ENCODE measurements around the gene SCGB1A1. TPM values are rescaled to one million over a fixed set of nuclear protein-coding genes. Genes with fewer than 3 reads are reported as not detected.

Gene SCGB1A1
- total and polyA plus RNA-seq, 7 donors: 0.35 TPM; not detected in 6

DNA sequence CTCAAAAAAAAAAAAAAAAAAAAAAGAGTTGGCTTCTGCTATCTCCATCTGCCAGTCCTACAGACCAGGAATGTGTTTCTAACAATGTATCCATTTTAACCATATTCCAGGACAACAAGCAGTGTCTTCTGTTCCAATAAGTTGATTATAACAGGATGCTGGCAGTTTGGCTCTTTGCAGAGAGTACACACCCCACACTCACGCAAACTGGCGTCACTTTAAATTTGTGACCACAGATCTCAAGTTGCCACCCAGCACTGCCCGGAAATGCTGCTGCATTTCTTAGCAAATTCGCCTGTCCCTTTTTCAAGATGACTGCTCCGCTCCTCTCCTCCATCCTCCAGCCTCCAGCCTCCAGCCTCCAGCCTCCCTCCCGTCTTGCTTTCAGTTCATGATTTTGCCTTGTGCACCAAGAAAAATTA, 44.3 kb downstream of the SCGB1A1 start:
- intact Hi-C loops (cut with DNase I): no loop called here
- ATAC-seq: no peak
- TF ChIP-seq, protein P1, sequence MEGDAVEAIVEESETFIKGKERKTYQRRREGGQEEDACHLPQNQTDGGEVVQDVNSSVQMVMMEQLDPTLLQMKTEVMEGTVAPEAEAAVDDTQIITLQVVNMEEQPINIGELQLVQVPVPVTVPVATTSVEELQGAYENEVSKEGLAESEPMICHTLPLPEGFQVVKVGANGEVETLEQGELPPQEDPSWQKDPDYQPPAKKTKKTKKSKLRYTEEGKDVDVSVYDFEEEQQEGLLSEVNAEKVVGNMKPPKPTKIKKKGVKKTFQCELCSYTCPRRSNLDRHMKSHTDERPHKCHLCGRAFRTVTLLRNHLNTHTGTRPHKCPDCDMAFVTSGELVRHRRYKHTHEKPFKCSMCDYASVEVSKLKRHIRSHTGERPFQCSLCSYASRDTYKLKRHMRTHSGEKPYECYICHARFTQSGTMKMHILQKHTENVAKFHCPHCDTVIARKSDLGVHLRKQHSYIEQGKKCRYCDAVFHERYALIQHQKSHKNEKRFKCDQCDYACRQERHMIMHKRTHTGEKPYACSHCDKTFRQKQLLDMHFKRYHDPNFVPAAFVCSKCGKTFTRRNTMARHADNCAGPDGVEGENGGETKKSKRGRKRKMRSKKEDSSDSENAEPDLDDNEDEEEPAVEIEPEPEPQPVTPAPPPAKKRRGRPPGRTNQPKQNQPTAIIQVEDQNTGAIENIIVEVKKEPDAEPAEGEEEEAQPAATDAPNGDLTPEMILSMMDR (IDR thresholded peaks at IDR 0.05): no peak
- no peak for DNase-seq
- Histone ChIP-seq H3K27ac (no peak overlapping the region), H3K27me3 (ENCODE audit: insufficient read depth in 3 of 3, low read length in 2 of 3) (no peaks in the 10 kb centered on the region), H3K4me1 (no peaks in the 10 kb centered on the region), H3K4me3 (no peak overlapping the region), H3K9me3 (no peaks in the 10 kb centered on the region), H3K36me3 (ENCODE audit: insufficient read depth in 1 of 2, low read depth in 1 of 2) (no peaks in the 10 kb centered on the region)
- WGBS, 3 donors: 59 to 76% (median 65%) methylated on average over 6 of the region's 6 CpGs

DNA sequence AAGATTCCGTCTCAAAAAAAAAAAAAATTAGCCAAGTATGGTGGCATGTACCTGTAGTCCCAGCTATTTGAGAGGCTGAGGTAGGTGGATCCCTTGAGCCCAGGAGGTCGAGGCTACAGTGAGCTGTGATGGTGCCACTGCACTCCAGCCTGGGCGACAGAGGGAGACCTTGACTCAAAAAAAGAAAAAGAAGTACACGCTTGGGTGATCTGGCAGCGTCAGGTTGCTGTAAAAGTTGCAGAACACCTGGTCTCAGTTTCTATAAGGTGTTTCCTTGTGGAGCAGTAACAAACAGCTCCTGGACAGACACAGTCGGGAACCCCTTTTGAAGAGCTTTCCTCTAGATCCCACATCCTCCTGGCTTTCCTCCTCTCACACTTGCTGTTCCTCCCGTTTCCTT, 45.8 kb downstream of the SCGB1A1 start:
- no peaks in the 10 kb centered on the region for H3K9me3 ChIP-seq
- H3K4me3 ChIP-seq: no peak overlapping the region
- no peak for DNase-seq
- intact Hi-C loops (cut with DNase I): no loop called here
- H3K27ac ChIP-seq: no peak overlapping the region
- H3K27me3 ChIP-seq (ENCODE audit: insufficient read depth in 3 of 3, low read length in 2 of 3): no peaks in the 10 kb centered on the region
- ATAC-seq: no peak
- TF ChIP-seq, protein P1 (IDR thresholded peaks at IDR 0.05): no peak
- H3K36me3 ChIP-seq (ENCODE audit: insufficient read depth in 1 of 2, low read depth in 1 of 2): no peaks in the 10 kb centered on the region
- 76 to 84% (median 84%) methylated on average over 7 of the region's 7 CpGs for WGBS, 3 donors
- no peaks in the 10 kb centered on the region for H3K4me1 ChIP-seq

DNA sequence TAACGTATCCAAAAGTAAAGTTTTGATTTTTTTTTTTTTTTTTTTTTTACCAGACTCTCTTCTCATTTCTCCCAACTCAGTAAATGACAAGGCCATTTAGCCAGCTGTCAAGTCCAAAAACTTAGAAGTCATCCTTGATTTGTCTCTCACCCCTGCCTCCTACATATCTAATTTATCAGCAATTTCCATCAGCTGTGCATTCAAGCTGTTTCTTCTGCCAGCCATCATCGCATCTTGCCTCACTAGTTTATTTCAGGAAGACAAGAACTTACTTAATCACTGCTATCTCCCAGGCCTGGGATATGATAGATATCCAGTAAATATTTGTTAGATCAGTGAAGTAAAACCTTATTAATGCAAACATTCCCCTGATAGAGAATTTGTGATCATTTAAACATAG, 47.6 kb downstream of the SCGB1A1 start:
- TF ChIP-seq, protein P1 (IDR thresholded peaks at IDR 0.05): no peak

DNA sequence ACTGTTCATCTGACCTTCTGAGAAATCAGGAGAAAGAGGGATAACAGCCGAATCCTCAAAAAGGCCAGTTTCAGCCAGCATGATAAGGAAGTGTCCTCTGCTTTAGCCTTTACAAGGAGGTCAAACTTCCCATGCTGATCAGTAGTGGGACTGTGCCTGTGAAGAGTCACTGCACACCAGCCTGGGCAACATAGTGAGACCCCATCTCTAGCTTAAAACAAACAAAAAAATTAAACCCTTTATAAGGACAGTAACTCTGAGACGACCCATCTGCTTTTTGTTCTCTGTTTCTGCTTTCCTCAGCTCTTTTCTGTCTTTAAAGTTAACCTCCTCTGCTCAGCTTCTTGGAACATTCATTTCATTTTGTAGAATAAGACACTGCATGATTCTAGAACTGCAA, 49.7 kb downstream of the SCGB1A1 start:
- Histone ChIP-seq H3K36me3 (ENCODE audit: insufficient read depth in 1 of 2, low read depth in 1 of 2) (no peaks in the 10 kb centered on the region), H3K9me3 (no peaks in the 10 kb centered on the region), H3K27ac (no peak overlapping the region), H3K4me3 (no peak overlapping the region), H3K27me3 (ENCODE audit: insufficient read depth in 3 of 3, low read length in 2 of 3) (no peaks in the 10 kb centered on the region), H3K4me1 (no peaks in the 10 kb centered on the region)
- TF ChIP-seq, protein P1 (IDR thresholded peaks at IDR 0.05): no peak
- DNase-seq: no peak
- intact Hi-C loops (cut with DNase I): no loop called here
- no peak for ATAC-seq
- 71 to 86% (median 75%) methylated on average over 2 of the region's 2 CpGs for WGBS, 3 donors

More for the DNA sequence above, 47.6 kb downstream of the SCGB1A1 start:
- Histone ChIP-seq H3K27ac (no peak overlapping the region), H3K36me3 (ENCODE audit: insufficient read depth in 1 of 2, low read depth in 1 of 2) (no peaks in the 10 kb centered on the region), H3K4me3 (no peak overlapping the region), H3K4me1 (no peaks in the 10 kb centered on the region), H3K27me3 (ENCODE audit: insufficient read depth in 3 of 3, low read length in 2 of 3) (no peaks in the 10 kb centered on the region), H3K9me3 (no peaks in the 10 kb centered on the region)
- 86 to 92% (median 92%) methylated on average over 2 of the region's 2 CpGs for WGBS, 3 donors
- ATAC-seq: no peak
- intact Hi-C loops (cut with DNase I): no loop called here
- no peak for DNase-seq

DNA sequence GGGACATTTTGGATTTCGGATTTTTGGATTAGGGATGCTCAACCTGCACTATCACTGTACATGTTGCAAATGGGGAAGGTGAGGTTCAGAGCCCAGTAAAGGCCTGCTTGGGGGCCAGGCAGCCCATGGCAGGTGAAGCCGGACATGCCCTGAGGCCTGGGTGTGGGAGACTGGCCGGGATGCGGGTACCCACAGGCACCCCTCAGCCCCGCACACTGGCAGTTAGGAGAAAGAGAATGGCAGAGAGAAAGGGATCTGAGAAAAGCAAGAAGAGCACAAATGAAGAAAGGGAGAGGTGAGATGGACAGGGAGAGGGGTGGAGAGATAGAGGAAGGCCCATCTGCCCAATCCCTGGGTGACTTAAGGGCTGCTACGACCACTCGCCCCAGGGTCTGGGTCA, 52.8 kb downstream of the SCGB1A1 start:
- Histone ChIP-seq H3K27me3 (ENCODE audit: insufficient read depth in 3 of 3, low read length in 2 of 3) (no peaks in the 10 kb centered on the region), H3K9me3 (no peaks in the 10 kb centered on the region), H3K4me1 (no peaks in the 10 kb centered on the region), H3K36me3 (ENCODE audit: insufficient read depth in 1 of 2, low read depth in 1 of 2) (no peaks in the 10 kb centered on the region), H3K27ac (no peak overlapping the region), H3K4me3 (no peak overlapping the region)
- TF ChIP-seq, protein P1 (IDR thresholded peaks at IDR 0.05): no peak
- intact Hi-C loops (cut with DNase I): no loop called here
- WGBS, 3 donors: 98 to 99% (median 98%) methylated on average over 6 to 7 of the region's 7 CpGs
- ATAC-seq (no peak), DNase-seq (no peak)

All from psoas muscle (tissue), 8 donors.